Measurements from ENCODE around the gene PDPK1.
"Not testable (repeated sequence)": the region's sequence is repeated elsewhere in the genome, so short reads cannot be mapped to it uniquely, and the experiment has no call there.

GRCh38 chr16:2539845-2540458 lies 2.1 kb downstream of the PDPK1 start:
- not testable (repeated sequence) for TF ChIP-seq CTCF, POLR2A (IDR thresholded peaks at IDR 0.05)

All from ovary (tissue), 3 donors.